Mucosa of rectum (tissue), 2 donors: ENCODE data around the gene SYTL4.

Experiments
- H3K27ac ChIP-seq, 2 donors: one replicate each; pipeline ENCODE4 v1.7.0; 2013; ENCODE audit warnings: inconsistent platforms in 2 of 2, low read depth in 2 of 2, low read length in 2 of 2
- H3K27me3 ChIP-seq, 2 donors: one replicate each; pipeline ENCODE4 v1.7.0; 2013; ENCODE audit warnings: low read length in 2 of 2; ENCODE audit not compliant: control insufficient read depth in 2 of 2, insufficient read depth in 2 of 2
- H3K36me3 ChIP-seq, 2 donors: one replicate each; pipeline ENCODE4 v1.7.0; 2013; ENCODE audit warnings: low read length in 2 of 2; ENCODE audit not compliant: control insufficient read depth in 2 of 2, insufficient read depth in 2 of 2
- H3K4me1 ChIP-seq, 2 donors: one replicate each; pipeline ENCODE4 v1.7.0; 2013; ENCODE audit warnings: low read length in 2 of 2, mild to moderate bottlenecking in 1 of 2; ENCODE audit not compliant: control insufficient read depth in 2 of 2, insufficient read depth in 2 of 2
- H3K4me3 ChIP-seq, 2 donors: one replicate each; pipeline ENCODE4 v1.7.0; 2013; ENCODE audit warnings: low read length in 2 of 2
- H3K9ac ChIP-seq, 2 donors: one replicate each; pipeline ENCODE4 v1.7.0; 2013; ENCODE audit warnings: low read length in 2 of 2, low read depth in 1 of 2, mild to moderate bottlenecking in 1 of 2
- H3K9me3 ChIP-seq, 2 donors: one replicate each; pipeline ENCODE4 v1.7.0; 2013; ENCODE audit warnings: low read length in 2 of 2; ENCODE audit not compliant: control insufficient read depth in 2 of 2
- donor health status: healthy.
- donor health status: Normal muscosa, but diverticular disease.

SYTL4 gene

GRCh38 chrX:100642290-100642689, 89.6 kb downstream of the SYTL4 start:
- Histone ChIP-seq H3K27me3 (peaks cover 15 to 21% of the 10 kb centered on the region in 2 donors), H3K36me3 (no peaks in the 10 kb centered on the region), H3K9ac (no peak overlapping the region), H3K9me3 (no peaks in the 10 kb centered on the region), H3K27ac (no peak overlapping the region), H3K4me1 (peaks cover 0 to 6% of the 10 kb centered on the region in 2 donors), H3K4me3 (no peak overlapping the region)

- Histone ChIP-seq H3K4me3 (peak within 1 kb of the TSS; percentile 66 to 80), H3K36me3 (no peaks in the 10 kb centered on the region), H3K9me3 (no peaks in the 10 kb centered on the region), H3K9ac (peak within 1 kb of the TSS; percentile 68 to 73), H3K27ac (peak within 1 kb of the TSS; percentile 46 to 57), H3K27me3 (peaks cover 2 to 7% of the 10 kb centered on the region in 2 donors), H3K4me1 (no peaks in the 10 kb centered on the region)
Measured at GRCh38 chrX:100636321-100636991, 95.5 kb downstream of the SYTL4 start, which contains the start of gene TSPAN6. TSS of gene TSPAN6 (minus strand) at chrX:100636806. CDS start at chrX:100636694, 112 bp downstream.

GRCh38 chrX:100635989-100636320, 96.0 kb downstream of the SYTL4 start:
- Histone ChIP-seq H3K4me3 (peak overlapping the region; percentile 66 to 80), H3K9ac (peak overlapping the region; percentile 68 to 73), H3K27me3 (peaks cover 2 to 7% of the 10 kb centered on the region in 2 donors), H3K9me3 (no peaks in the 10 kb centered on the region), H3K4me1 (no peaks in the 10 kb centered on the region), H3K36me3 (no peaks in the 10 kb centered on the region), H3K27ac (peak overlapping the region; percentile 46 to 57)

GRCh38 chrX:100635040-100635439, 96.9 kb downstream of the SYTL4 start:
- Histone ChIP-seq H3K4me1 (no peaks in the 10 kb centered on the region), H3K36me3 (peaks cover 0 to 1% of the 10 kb centered on the region in 2 donors), H3K27me3 (peaks cover 2 to 7% of the 10 kb centered on the region in 2 donors), H3K27ac (no peak overlapping the region), H3K9ac (no peak overlapping the region), H3K4me3 (peak overlapping the region; percentile 66 to 80), H3K9me3 (no peaks in the 10 kb centered on the region)

GRCh38 chrX:100625985-100626491, 105.9 kb downstream of the SYTL4 start:
- H3K9me3 ChIP-seq: no peaks in the 10 kb centered on the region
- H3K9ac ChIP-seq: no peak overlapping the region
- H3K27ac ChIP-seq: no peak overlapping the region
- no peak overlapping the region for H3K4me3 ChIP-seq
- H3K27me3 ChIP-seq: no peaks in the 10 kb centered on the region
- H3K4me1 ChIP-seq: no peaks in the 10 kb centered on the region
- peaks cover 0 to 3% of the 10 kb centered on the region in 2 donors for H3K36me3 ChIP-seq
